Left lobe of liver (tissue), 2 donors: ENCODE data around the gene VSIG4. TPM values are rescaled to one million over a fixed set of nuclear protein-coding genes. Genes with fewer than 3 reads are reported as not detected.

ENCODE experiments used
- ATAC-seq: fragments of 200-7000 bp; cut with Tn5 transposase; one replicate; pipeline ENCODE4 v1.9.1; 2020; ENCODE audit warnings: mild to moderate bottlenecking, moderate library complexity
- DNase-seq: peaks from one replicate; pipeline ENCODE4 v3.0.0-alpha.2; 2020; ENCODE audit warnings: low spot score
- total RNA-seq: library from RNA; stranded (reverse); gene quantifications from one replicate; pipeline ENCODE4 v1.2.1, GENCODE V29; 2021
- donor health status: DM: no; HTN: no; CAD: no; lungs with moderate emphysema.
- donor health status: DM: no; HTN: yes; CAD: no.

Gene VSIG4
- total RNA-seq, 1 donor from 2014 or later: 16.1 TPM

GRCh38 chrX:66024570-66024969, 15.3 kb downstream of the VSIG4 start:
- ATAC-seq: no peak
- DNase-seq: no peak

- no peak for DNase-seq
- ATAC-seq: no peak
Measured at GRCh38 chrX:66024092-66024467, 15.8 kb downstream of the VSIG4 start.

GRCh38 chrX:66023385-66024091, 16.3 kb downstream of the VSIG4 start:
- ATAC-seq (no peak), DNase-seq (no peak)

GRCh38 chrX:66022632-66023384, 17.1 kb downstream of the VSIG4 start:
- DNase-seq (no peak), ATAC-seq (no peak)

GRCh38 chrX:66021765-66022631, 17.9 kb downstream of the VSIG4 start:
- no peak for DNase-seq
- no peak for ATAC-seq

- ATAC-seq (no peak), DNase-seq (no peak)
Measured at GRCh38 chrX:66021401-66021764, 18.5 kb downstream of the VSIG4 start.

GRCh38 chrX:66020631-66021334, 19.1 kb downstream of the VSIG4 start:
- DNase-seq (no peak), ATAC-seq (no peak)

- no peak for ATAC-seq
- no peak for DNase-seq
Measured at GRCh38 chrX:66019974-66020373, 19.9 kb downstream of the VSIG4 start.

- ATAC-seq (no peak), DNase-seq (no peak)
Measured at GRCh38 chrX:66019310-66019652, 20.6 kb downstream of the VSIG4 start.

GRCh38 chrX:66018585-66019309, 21.1 kb downstream of the VSIG4 start:
- ATAC-seq (no peak), DNase-seq (no peak)

GRCh38 chrX:66017659-66018170, 22.2 kb downstream of the VSIG4 start:
- ATAC-seq (no peak), DNase-seq (no peak)

GRCh38 chrX:66016905-66017658, 22.8 kb downstream of the VSIG4 start:
- ATAC-seq (no peak), DNase-seq (no peak)

- DNase-seq: no peak
- ATAC-seq: no peak
Measured at GRCh38 chrX:66015900-66016689, 23.8 kb downstream of the VSIG4 start.

GRCh38 chrX:66015152-66015831, 24.6 kb downstream of the VSIG4 start:
- ATAC-seq (no peak), DNase-seq (no peak)

GRCh38 chrX:66014556-66014955, 25.3 kb downstream of the VSIG4 start:
- DNase-seq: no peak

GRCh38 chrX:66014084-66014483, 25.8 kb downstream of the VSIG4 start:
- DNase-seq (no peak), ATAC-seq (no peak)

More at GRCh38 chrX:66014556-66014955, 25.3 kb downstream of the VSIG4 start:
- no peak for ATAC-seq

- ATAC-seq (no peak), DNase-seq (no peak)
Measured at GRCh38 chrX:66013194-66013816, 26.6 kb downstream of the VSIG4 start.

- DNase-seq (no peak), ATAC-seq (no peak)
Measured at GRCh38 chrX:66012094-66012534, 27.8 kb downstream of the VSIG4 start.
